ENCODE results near the gene RPRD1B.
"Not testable (repeated sequence)": the region's sequence is repeated elsewhere in the genome, so short reads cannot be mapped to it uniquely, and the experiment has no call there.

RPRD1B gene

GRCh38 chr20:38001173-38001875, 32.2 kb upstream of the RPRD1B start:
- no peak for DNase-seq (ENCODE audit: low spot score)

DNA sequence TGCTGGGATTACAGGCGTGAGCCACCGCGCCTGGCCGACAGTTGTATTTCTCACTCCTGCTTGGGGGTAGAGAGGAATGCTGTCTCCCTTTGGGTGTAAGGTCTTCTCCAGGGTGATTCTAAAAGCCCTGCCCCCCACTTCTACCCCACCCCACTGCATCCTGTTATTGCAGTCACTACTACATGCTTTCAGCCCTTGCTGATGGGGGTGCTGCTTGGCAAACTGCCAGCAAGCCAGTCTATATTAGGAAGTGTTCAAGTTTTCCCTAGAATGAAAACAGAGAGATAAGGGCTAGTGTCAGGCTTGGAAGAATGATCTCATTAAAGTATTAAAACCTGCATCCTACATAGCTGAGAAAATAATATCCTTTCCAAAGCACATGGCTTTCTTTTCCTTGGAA, 31.6 kb upstream of the RPRD1B start:
- no peak for DNase-seq (ENCODE audit: low spot score)

DNA sequence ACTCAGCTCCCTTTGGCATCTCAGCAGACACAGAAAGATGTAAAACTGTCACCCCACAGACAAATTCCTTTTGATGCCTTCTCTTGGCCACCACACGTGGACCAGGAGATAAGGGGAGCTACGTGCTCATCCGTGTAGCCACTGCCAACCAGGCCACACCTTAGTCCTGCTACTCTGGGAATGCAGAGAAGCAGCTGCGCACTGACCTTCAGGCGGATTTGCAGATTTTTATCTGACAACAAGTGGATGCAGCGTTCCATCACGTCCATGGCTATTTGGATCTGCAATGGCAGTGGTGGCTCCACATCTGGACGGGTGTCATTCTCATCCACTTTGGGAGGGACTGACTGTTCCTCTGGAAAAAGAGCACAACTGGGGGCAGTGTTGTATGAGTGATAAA, 31.1 kb upstream of the RPRD1B start:
- DNase-seq (ENCODE audit: low spot score) = no peak

DNA sequence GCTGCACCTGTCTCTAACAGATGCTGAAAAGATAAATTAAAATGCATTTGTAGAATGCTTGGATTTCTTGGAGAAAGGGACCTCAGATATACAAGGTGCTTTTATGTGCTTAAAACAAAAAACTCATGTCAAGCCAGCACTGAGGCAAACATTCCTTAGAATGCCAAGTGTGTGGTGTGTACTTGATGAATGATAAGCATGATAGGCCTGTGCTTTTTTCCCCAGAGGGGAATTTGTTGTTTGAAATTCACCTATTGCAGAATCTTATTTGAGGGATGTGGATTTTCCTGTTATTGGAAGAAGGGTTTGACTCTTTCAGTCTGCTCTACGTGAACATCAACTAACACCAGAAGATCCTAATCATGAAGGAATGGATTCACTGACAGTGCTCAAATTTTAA, 29.1 kb upstream of the RPRD1B start:
- no peak for DNase-seq (ENCODE audit: low spot score)

- no peak for DNase-seq (ENCODE audit: low spot score)
Observed at GRCh38 chr20:38005903-38006302, 27.6 kb upstream of the RPRD1B start.

- no peak for DNase-seq (ENCODE audit: low spot score)
Observed at GRCh38 chr20:38007526-38007925, 26.0 kb upstream of the RPRD1B start.

- DNase-seq (ENCODE audit: low spot score) = no peak
Observed at GRCh38 chr20:38008233-38008944, 25.2 kb upstream of the RPRD1B start.

GRCh38 chr20:38009416-38009815, 24.1 kb upstream of the RPRD1B start:
- DNase-seq (ENCODE audit: low spot score) = not testable (repeated sequence)

- no peak for DNase-seq (ENCODE audit: low spot score)
Observed at GRCh38 chr20:38011696-38012095, 21.9 kb upstream of the RPRD1B start.

- no peak for DNase-seq (ENCODE audit: low spot score)
Observed at GRCh38 chr20:38012332-38012731, 21.2 kb upstream of the RPRD1B start.

- no peak for DNase-seq (ENCODE audit: low spot score)
Observed at GRCh38 chr20:38013887-38014286, 19.7 kb upstream of the RPRD1B start.

DNA sequence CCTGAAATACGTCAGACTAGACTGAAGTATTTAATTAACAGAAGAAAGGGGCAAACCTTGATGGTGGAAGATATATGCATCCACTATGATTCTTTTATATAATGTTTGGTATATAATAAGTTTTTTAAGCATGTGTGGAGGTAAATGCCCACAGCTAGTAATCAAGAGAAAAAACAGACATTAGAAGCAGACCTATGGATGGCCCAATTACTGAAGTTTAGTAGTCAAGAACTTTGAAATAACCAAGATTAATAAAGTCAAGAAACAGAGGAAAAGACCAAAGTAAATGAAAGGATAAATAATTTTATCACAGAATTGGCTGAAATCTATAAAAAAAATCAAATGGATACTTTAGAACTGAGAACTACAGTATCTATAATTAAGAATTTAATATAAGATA, 15.6 kb upstream of the RPRD1B start:
- no peak for DNase-seq (ENCODE audit: low spot score)

DNA sequence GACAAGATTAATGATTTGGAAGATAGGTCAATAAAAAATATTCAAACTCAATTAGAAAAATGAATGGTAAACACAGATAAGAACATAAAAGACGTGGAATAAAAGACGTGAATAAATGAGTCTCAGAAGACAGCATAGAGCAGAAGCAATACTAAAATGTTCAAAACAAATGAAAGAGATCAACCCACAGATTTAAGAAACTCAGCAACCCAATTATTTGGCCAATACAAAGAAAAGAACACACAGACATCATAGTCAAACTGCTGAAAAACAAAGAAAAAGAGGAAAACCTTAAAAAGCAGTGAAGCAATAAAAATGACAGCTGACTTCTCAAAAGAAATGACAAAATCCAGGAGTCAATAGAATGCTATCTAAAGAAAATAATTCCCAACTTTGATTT, 15.2 kb upstream of the RPRD1B start:
- no peak for DNase-seq (ENCODE audit: low spot score)

DNA sequence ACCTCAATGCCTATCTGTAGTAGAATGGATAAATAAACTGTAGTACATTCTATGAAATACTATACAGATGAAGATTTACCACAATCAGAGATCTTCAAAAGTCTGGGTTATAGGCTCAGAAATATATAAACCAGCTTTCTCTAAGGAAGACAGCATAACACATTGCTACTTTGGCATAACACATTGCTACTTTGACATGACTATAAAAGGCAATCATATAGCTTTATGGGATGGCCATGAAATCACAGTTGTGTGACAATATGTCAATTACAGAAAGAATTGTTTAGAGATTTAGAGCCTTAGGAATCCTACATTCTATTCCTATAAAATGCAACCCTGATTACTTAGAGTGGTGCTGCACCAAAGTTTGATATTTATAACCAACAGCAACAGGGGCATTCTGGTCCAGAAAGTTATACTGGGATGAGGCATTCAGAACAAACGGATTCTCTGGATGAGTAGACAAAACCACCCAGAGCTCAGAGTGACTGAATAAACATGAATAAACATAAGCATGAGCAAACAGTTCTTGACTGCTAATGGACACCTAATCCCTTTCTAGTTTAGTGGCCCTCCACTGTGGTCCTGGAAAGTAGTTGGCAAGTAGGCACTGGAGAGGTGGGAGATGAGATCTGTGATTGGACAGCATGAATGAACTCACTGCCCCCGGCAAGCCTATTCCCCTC, 12.3 kb upstream of the RPRD1B start:
- no peak for DNase-seq (ENCODE audit: low spot score)

DNA sequence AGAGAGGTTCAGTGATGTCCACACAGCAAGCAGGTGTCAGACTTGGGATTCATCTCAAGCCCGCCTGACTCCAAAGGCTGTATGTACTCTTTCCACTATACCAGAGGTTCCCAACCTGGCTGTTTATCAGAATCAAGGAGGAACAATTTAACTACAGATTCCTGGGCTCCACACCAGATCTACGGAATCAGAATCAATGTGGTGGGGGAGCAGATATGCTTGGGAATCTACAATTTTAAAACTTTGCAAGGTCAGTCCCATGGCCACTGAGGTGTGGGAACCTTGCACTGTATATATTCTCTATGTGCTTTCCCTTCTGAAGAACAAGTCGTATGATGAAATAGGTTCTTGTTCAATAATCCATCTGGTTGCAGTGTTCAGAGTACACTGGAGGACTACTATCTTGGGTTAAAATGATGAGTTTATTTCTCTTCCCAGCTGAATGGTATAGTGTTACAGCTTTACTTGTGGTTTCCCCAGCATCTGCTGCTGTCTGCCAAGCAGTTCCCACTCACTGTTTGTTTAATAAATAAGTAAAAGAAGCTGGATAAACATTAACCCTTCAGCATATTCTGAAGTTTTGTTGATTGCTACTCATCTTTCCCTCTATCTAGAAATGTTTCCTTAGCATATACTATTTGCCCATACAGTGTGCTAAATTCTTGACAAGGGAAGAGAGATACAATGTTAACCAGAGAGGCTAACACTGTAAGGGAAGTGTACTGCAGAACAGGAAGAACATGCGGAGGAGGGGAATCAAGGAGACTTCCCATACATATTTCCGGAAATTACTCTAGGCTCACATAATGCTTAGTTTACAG, 10.2 kb upstream of the RPRD1B start:
- DNase-seq (ENCODE audit: low spot score) = no peak

GRCh38 chr20:38024496-38024895, 9.1 kb upstream of the RPRD1B start:
- DNase-seq (ENCODE audit: low spot score) = no peak

DNA sequence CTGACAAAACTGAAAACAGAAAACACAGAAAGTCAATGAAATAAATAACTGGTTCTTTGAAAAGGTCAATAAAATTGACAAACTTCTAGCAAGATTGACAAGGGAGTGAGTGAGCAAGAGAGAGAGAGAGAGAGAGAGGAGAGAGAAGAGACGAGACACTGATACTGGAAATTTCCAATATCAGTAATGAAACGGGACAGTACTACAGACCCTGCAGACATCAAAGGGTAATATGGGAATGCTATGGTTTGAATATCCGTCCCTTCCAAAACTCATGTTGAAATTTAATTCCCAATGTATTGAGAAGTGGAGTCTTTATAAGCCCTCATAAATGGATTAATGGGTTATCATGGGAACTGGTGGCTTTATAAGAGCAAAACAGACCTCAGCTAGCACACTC, 4.1 kb upstream of the RPRD1B start:
- no peak for DNase-seq (ENCODE audit: low spot score)

DNA sequence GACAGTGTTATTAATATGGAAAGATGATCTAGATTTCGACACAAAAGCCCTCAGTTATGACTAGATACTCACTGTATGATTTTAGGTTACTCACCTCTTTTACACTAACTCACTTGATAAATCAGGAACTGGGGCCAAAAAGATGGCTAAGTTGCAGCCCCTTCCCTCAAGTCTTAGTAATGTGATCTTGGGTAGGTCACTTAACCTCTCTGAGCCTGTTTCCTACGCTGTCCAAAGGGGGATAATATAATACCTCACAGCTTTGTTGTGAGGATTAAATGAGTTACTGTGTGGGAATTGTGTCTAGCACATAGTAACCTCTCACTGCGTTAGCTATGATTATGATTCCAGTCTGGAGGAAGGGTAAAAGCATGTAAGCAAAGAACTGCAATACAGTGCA, 1.6 kb upstream of the RPRD1B start:
- DNase-seq (ENCODE audit: low spot score) = no peak

- DNase-seq (ENCODE audit: low spot score) = no peak
Observed at GRCh38 chr20:38032585-38033329, 789 bp upstream of the RPRD1B start.

DNA sequence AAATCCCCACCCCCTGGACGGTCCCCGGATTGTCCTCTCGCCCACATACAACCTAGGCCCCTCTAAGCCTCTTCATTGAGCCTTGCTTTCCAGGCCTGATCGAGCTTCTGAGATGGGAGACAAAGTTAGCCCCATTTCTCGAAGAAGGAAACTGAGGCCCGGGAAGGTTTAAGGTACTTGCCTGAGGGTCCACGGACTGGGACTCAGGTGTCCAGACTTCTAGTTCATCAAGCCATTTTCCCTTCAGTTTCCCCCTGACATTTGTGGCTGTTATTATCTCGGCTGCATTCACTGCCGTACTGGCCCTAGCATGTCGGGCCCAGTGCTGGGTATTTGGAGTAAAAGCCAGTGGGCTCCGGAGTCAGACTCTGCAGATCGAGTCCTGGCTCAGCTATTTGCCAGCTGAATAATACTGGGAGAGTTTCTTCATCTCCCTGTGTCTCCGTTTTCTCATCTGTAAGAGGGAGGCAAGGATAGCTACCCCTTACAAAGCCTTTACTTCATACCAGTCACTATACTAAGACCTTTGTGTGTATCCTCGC, 633 bp downstream of the RPRD1B start:
- no peak for DNase-seq (ENCODE audit: low spot score)

GRCh38 chr20:38034961-38035360, 1.4 kb downstream of the RPRD1B start:
- no peak for DNase-seq (ENCODE audit: low spot score)

Data from left forelimb (tissue), 1 donor.